ENCODE data around the gene DMBT1.

The DMBT1 gene

GRCh38 chr10:122646511-122647382 lies 86.2 kb downstream of the DMBT1 start:
- no peak for DNase-seq (ENCODE audit: low spot score)

GRCh38 chr10:122647383-122647968 lies 86.9 kb downstream of the DMBT1 start:
- no peak for DNase-seq (ENCODE audit: low spot score)

- DNase-seq (ENCODE audit: low spot score): peak; percentile 69
These were observed 88.3 kb downstream of the DMBT1 start for GRCh38 chr10:122648599-122649428.

GRCh38 chr10:122649903-122650302 lies 89.3 kb downstream of the DMBT1 start:
- DNase-seq (ENCODE audit: low spot score): no peak

- DNase-seq (ENCODE audit: low spot score): no peak
These were observed 89.8 kb downstream of the DMBT1 start for GRCh38 chr10:122650331-122650730.

- no peak for DNase-seq (ENCODE audit: low spot score)
These were observed 95.2 kb downstream of the DMBT1 start for GRCh38 chr10:122655524-122656307.

GRCh38 chr10:122656308-122656705 lies 95.8 kb downstream of the DMBT1 start:
- DNase-seq (ENCODE audit: low spot score): no peak

GRCh38 chr10:122656741-122657140 lies 96.2 kb downstream of the DMBT1 start:
- no peak for DNase-seq (ENCODE audit: low spot score)

GRCh38 chr10:122657255-122657654 lies 96.7 kb downstream of the DMBT1 start:
- DNase-seq (ENCODE audit: low spot score): no peak

- DNase-seq (ENCODE audit: low spot score): no peak
These were observed 97.2 kb downstream of the DMBT1 start for GRCh38 chr10:122657729-122658128.

GRCh38 chr10:122658356-122659049 lies 97.9 kb downstream of the DMBT1 start:
- no peak for DNase-seq (ENCODE audit: low spot score)

GRCh38 chr10:122659126-122659525 lies 98.6 kb downstream of the DMBT1 start:
- DNase-seq (ENCODE audit: low spot score): no peak

- no peak for DNase-seq (ENCODE audit: low spot score)
These were observed 99.1 kb downstream of the DMBT1 start for GRCh38 chr10:122659651-122660050.

- DNase-seq (ENCODE audit: low spot score): no peak
These were observed 100.1 kb downstream of the DMBT1 start for GRCh38 chr10:122660696-122661095.

- no peak for DNase-seq (ENCODE audit: low spot score)
These were observed 101.7 kb downstream of the DMBT1 start for GRCh38 chr10:122662231-122662630.

- DNase-seq (ENCODE audit: low spot score): no peak
These were observed 103.1 kb downstream of the DMBT1 start for GRCh38 chr10:122663516-122664130.

GRCh38 chr10:122664501-122664900 lies 103.9 kb downstream of the DMBT1 start:
- DNase-seq (ENCODE audit: low spot score): no peak

- no peak for DNase-seq (ENCODE audit: low spot score)
These were observed 104.8 kb downstream of the DMBT1 start for GRCh38 chr10:122665329-122665860.

- DNase-seq (ENCODE audit: low spot score): no peak
These were observed 105.4 kb downstream of the DMBT1 start for GRCh38 chr10:122665946-122666345.

- no peak for DNase-seq (ENCODE audit: low spot score)
These were observed 108.5 kb downstream of the DMBT1 start for GRCh38 chr10:122669045-122669444.

GRCh38 chr10:122669842-122670241 lies 109.3 kb downstream of the DMBT1 start:
- no peak for DNase-seq (ENCODE audit: low spot score)
